ENCODE results near the gene ITGB1. TPM values are rescaled to one million over a fixed set of nuclear protein-coding genes. Genes with fewer than 3 reads are reported as not detected.

The ITGB1 gene
- total RNA-seq, 2 donors from 2014 or later = 254 to 393 TPM

DNA sequence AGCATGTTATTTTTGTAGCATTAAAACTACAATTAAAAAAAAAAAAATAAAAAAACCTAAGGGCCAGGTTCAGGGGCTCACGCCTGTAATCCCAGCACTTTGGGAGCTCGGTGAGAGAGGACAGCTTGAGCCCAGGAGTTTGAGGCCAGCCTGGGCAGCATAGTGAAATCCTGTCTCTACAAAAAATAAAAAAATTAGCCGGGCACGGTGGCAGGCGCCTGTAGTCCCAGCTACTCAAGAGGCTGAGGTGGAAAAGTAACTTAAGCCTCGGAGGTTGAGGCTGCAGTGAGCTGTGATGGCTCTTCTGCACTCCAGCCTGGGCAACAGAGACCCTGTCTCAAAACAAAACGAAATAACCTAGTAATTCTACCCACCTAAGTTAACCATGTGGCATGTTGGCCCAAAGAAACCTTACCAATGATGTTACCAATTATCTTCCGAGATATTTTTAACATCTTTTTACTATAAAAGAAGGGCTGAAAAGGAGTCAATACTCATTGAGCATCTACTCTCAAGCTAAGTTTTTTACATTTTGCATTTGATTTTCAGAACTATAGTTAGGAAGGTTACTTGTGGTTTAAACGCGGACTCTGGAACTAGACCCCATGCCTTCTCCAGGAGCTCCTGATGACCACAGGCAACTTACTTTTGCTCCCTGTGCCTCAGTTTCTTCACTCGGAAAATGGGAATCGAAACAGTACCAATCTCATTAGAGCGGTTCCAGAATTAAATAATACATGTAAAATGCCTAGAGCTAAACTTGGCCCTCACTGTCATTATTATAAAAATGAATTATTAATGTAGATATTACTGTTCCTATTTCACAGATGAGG lies 1.4 kb downstream of the ITGB1 start:
- Histone ChIP-seq H3K4me3 (peak overlapping the region; percentile 79), H3K9me3 (no peaks in the 10 kb centered on the region), H3K4me1 (peaks cover 7% of the 10 kb centered on the region), H3K27ac (peak overlapping the region; percentile 92), H3K36me3 (no peaks in the 10 kb centered on the region), H3K27me3 (no peaks in the 10 kb centered on the region), H3K9ac (ENCODE audit: low read depth in 2 of 2, low read length in 2 of 2) (peak overlapping the region; percentile 75 to 99)
- intact Hi-C loops (cut with DNase I) = no loop called here
- no peak for DNase-seq
- TF ChIP-seq, protein P1, sequence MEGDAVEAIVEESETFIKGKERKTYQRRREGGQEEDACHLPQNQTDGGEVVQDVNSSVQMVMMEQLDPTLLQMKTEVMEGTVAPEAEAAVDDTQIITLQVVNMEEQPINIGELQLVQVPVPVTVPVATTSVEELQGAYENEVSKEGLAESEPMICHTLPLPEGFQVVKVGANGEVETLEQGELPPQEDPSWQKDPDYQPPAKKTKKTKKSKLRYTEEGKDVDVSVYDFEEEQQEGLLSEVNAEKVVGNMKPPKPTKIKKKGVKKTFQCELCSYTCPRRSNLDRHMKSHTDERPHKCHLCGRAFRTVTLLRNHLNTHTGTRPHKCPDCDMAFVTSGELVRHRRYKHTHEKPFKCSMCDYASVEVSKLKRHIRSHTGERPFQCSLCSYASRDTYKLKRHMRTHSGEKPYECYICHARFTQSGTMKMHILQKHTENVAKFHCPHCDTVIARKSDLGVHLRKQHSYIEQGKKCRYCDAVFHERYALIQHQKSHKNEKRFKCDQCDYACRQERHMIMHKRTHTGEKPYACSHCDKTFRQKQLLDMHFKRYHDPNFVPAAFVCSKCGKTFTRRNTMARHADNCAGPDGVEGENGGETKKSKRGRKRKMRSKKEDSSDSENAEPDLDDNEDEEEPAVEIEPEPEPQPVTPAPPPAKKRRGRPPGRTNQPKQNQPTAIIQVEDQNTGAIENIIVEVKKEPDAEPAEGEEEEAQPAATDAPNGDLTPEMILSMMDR (IDR thresholded peaks at IDR 0.05) = no peak

DNA sequence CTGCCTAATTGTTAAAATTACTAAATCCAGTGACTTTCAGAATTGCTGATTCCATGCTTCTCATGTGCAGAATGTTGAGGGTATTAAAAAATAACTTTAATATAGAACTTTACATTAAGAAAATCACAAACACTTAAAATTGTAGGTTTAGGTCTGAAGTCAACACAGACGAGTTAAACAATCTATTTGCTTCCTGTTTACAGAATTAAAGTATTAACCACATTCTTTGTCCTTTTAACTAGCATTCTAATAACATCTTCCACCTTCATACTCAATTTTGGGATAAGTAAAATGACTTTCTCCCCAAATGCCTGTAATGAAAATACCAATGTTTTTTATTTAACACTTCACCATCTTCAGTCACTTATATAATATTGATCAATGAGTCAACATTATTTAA lies 2.2 kb downstream of the ITGB1 start:
- no peaks in the 10 kb centered on the region for H3K27me3 ChIP-seq
- TF ChIP-seq, protein P1 (IDR thresholded peaks at IDR 0.05) = no peak
- H3K9me3 ChIP-seq = no peaks in the 10 kb centered on the region
- peak overlapping the region; percentile 92 for H3K27ac ChIP-seq
- peaks cover 10% of the 10 kb centered on the region for H3K4me1 ChIP-seq
- H3K36me3 ChIP-seq = no peaks in the 10 kb centered on the region
- no peak for DNase-seq
- intact Hi-C loops (cut with DNase I) = no loop called here
- H3K9ac ChIP-seq (ENCODE audit: low read depth in 2 of 2, low read length in 2 of 2) = peak overlapping the region; percentile 4
- H3K4me3 ChIP-seq = peak overlapping the region; percentile 79

DNA sequence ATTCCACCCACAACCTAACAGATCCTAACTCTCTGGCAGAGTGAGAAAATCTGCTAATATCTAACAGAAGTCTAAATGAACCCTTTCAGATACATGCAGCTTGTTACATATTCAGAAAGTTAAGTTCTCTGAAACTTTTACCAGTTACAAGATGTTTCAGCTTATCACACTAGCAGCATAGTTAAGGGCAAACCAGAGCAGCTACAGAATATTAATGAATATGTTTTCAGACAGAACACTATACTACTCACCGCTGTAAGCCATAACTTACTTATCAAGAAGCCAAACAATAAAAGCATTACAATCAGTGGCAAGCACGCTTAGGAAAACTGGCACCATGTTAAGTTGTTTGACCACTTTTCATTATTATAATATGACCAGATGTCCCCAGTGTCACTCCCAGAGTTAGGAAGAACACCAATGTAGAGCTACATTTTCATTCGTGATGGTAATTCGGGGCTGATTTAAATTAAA lies 2.7 kb downstream of the ITGB1 start:
- Histone ChIP-seq H3K4me1 (peaks cover 10% of the 10 kb centered on the region), H3K36me3 (no peaks in the 10 kb centered on the region), H3K9ac (ENCODE audit: low read depth in 2 of 2, low read length in 2 of 2) (peak overlapping the region; percentile 4 to 12), H3K27me3 (no peaks in the 10 kb centered on the region), H3K27ac (no peak overlapping the region), H3K9me3 (no peaks in the 10 kb centered on the region), H3K4me3 (peak overlapping the region; percentile 79)
- intact Hi-C loops (cut with DNase I) = no loop called here
- TF ChIP-seq, protein P1 (IDR thresholded peaks at IDR 0.05) = no peak
- DNase-seq = no peak

DNA sequence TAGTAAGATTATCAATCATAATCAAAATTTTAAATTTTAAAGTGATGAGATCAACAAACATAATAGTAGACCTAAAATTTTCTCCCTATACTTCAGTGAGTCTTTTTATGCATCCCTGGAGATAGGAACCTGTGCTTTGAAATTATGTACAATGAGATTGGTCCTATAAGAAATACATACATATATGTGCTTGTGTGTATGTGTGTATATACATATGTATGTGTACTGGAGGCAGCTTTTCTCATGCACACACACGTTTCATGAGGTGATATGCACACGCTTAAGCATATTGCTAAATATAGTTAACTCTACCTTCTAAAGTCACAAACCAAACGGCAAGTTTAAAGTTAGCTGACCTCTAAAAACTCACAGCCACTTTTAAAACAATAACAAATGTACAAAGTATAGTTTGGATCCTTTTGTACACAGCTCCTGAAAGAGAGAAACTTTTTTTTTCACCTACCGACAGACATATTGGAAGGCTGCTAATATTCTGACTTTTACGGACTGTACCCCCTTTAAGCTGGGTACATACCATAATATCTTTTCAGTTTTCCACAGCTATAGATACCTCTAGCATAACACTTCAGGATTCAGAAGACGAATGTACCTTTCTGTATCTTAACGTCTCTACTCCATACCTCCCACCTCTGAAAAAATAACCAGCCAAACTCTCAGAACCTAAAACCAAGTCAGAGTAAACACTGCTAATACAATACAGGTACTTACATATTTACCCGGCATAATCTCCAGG lies 3.3 kb downstream of the ITGB1 start:
- DNase-seq = no peak
- Histone ChIP-seq H3K4me3 (peak overlapping the region; percentile 79), H3K27me3 (no peaks in the 10 kb centered on the region), H3K36me3 (no peaks in the 10 kb centered on the region), H3K9ac (ENCODE audit: low read depth in 2 of 2, low read length in 2 of 2) (peak overlapping the region in 1 of 2 donors; percentile 4), H3K27ac (no peak overlapping the region), H3K4me1 (peaks cover 10% of the 10 kb centered on the region), H3K9me3 (no peaks in the 10 kb centered on the region)
- intact Hi-C loops (cut with DNase I) = no loop called here
- TF ChIP-seq, protein P1 (IDR thresholded peaks at IDR 0.05) = no peak

DNA sequence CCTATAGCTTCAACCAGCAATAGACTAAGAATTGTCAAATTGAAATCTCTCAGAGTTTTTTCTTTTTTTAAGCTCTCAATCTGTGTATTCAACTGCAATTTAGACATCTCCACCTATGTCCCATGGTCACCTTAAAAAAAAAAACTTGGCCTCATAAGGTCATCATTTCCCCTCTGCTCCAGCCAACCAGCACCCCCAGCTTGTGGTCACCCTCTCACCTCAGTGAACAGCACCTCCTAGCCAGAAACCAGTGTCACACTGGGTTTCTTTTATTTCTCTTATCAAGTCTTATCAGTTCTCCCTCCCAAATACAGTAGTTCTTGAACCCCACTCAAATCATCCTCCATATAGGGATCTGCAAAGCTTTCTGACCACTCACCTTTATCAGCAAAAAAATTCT lies 4.0 kb downstream of the ITGB1 start:
- no peaks in the 10 kb centered on the region for H3K27me3 ChIP-seq
- H3K4me3 ChIP-seq = no peak overlapping the region
- no peak overlapping the region for H3K27ac ChIP-seq
- no peaks in the 10 kb centered on the region for H3K36me3 ChIP-seq
- H3K4me1 ChIP-seq = peaks cover 10% of the 10 kb centered on the region
- no peak overlapping the region for H3K9ac ChIP-seq (ENCODE audit: low read depth in 2 of 2, low read length in 2 of 2)
- H3K9me3 ChIP-seq = no peaks in the 10 kb centered on the region
- no peak for DNase-seq
- TF ChIP-seq, protein P1 (IDR thresholded peaks at IDR 0.05) = no peak
- intact Hi-C loops (cut with DNase I) = no loop called here
